Measurements from ENCODE around the gene S100A13. TPM values are rescaled to one million over a fixed set of nuclear protein-coding genes. Genes with fewer than 3 reads are reported as not detected.

S100A13 gene
- 55.0 and 64.5 TPM in 2 replicates for total RNA-seq (2021)
- long read RNA-seq, partial matches to known transcripts: 3 of 5 reads
- long read RNA-seq, other reads (novel, unspliced or antisense): 2 of 5 reads

GRCh38 chr1:153626904-153627714, at the start of gene S100A13:
Gene S100A13, minus strand, starts transcription at chr1:153627505. Its CDS starts 1,033 bp downstream, at chr1:153626472.
- Histone ChIP-seq H3K4me1 (ENCODE audit: insufficient read depth, low read length) (0 out of 2 replicates have a peak, but pooled peaks cover 4% of the 10 kb centered on the region), H3K27me3 (ENCODE audit: insufficient read depth, low read length) (no peaks in the 10 kb centered on the region), H3K4ac (ENCODE audit: low read depth, low read length) (no peak within 1 kb of the TSS), H3K18ac (ENCODE audit: insufficient read length, low read depth, low read length) (peak within 1 kb of the TSS; percentile 93), H2AK5ac (ENCODE audit: insufficient read length, low read length) (no peak within 1 kb of the TSS), H3K27ac (ENCODE audit: insufficient read length, low read depth, low read length) (no peak within 1 kb of the TSS), H3K9ac (ENCODE audit: extremely low read depth, insufficient read length, low read length) (peak within 1 kb of the TSS; percentile 49), H4K91ac (ENCODE audit: insufficient read length, low read depth, low read length) (no peak within 1 kb of the TSS), H3K79me1 (ENCODE audit: insufficient read depth, low read depth, low read length, poor library complexity, severe bottlenecking) (no peaks in the 10 kb centered on the region), H3K23ac (ENCODE audit: insufficient read length, low read depth, low read length) (no peak within 1 kb of the TSS), H3K4me2 (ENCODE audit: insufficient read depth, insufficient read length, low read length) (peak within 1 kb of the TSS; percentile 87), H3K14ac (ENCODE audit: insufficient read depth, low read length) (peak within 1 kb of the TSS; percentile 77), H4K20me1 (ENCODE audit: control insufficient read depth, insufficient read depth, insufficient read length) (no peaks in the 10 kb centered on the region), H3T11ph (ENCODE audit: low read length) (no peak within 1 kb of the TSS), H2BK12ac (ENCODE audit: insufficient read length, low read depth, low read length) (no peak within 1 kb of the TSS), H2BK15ac (ENCODE audit: low read depth, low read length) (no peak within 1 kb of the TSS), H2BK120ac (ENCODE audit: low read depth, low read length, poor library complexity, severe bottlenecking) (no peak within 1 kb of the TSS), H3K9me3 (ENCODE audit: control insufficient read depth, low read depth, low read length) (no peaks in the 10 kb centered on the region), H4K5ac (ENCODE audit: insufficient read length, low read depth, low read length) (no peak within 1 kb of the TSS), H2BK20ac (ENCODE audit: low read depth, low read length, poor library complexity, severe bottlenecking) (no peak within 1 kb of the TSS), H2BK5ac (ENCODE audit: insufficient read length, low read length) (no peak within 1 kb of the TSS), H3K79me2 (ENCODE audit: insufficient read depth, low read length) (no peaks in the 10 kb centered on the region), H2AFZ (ENCODE audit: low read length) (no peak within 1 kb of the TSS), H4K8ac (replicated peaks; ENCODE audit: insufficient read length, low read depth, low read length) (no peak within 1 kb of the TSS), H3K23me2 (ENCODE audit: insufficient read length, low read depth, low read length, poor library complexity, severe bottlenecking) (peaks cover 7% of the 10 kb centered on the region), H3K56ac (ENCODE audit: insufficient read length, low read depth, low read length) (no peak within 1 kb of the TSS)
- peaks cover 49 to 50% of the 10 kb centered on the region in 2 experiments for H3K4me1 Mint-ChIP-seq
- 0 out of 2 replicates have a peak, but pooled peaks cover 2% of the 10 kb centered on the region for H3K27me3 Mint-ChIP-seq (ENCODE audit: low read depth)
- WGBS (ENCODE audit: extremely low coverage, insufficient read length, low lambda C conversion rate): no CpG with 5 or more reads among the region's 28 CpGs
- peak within 1 kb of the TSS; percentile 74 to 87 for H3K4me3 Mint-ChIP-seq
- H3K9me3 Mint-ChIP-seq: no peaks in the 10 kb centered on the region; a peak in 1 of 5 replicates
- peak; percentile 94 for TF ChIP-seq CTCF (conservative IDR thresholded peaks at IDR 0.05)
- peak; percentile 98 for DNase-seq
- peak within 1 kb of the TSS; percentile 93 to 95 (median 93) for H3K27ac Mint-ChIP-seq
- H3K36me3 Mint-ChIP-seq (ENCODE audit: insufficient read depth in 1 of 3, low read depth in 3 of 3): peaks cover 11 to 22% (median 21%) of the 10 kb centered on the region in 3 experiments

Measured in H9 (cell line).